ENCODE data around the gene MOB1A. TPM values are rescaled to one million over a fixed set of nuclear protein-coding genes. Genes with fewer than 3 reads are reported as not detected.

Gene MOB1A
- total and polyA plus RNA-seq, 2 of the 8 experiments (the other 6 are each of a cell fraction or from before 2014, with no cell fraction given), result 21.6 to 91.7 TPM

DNA sequence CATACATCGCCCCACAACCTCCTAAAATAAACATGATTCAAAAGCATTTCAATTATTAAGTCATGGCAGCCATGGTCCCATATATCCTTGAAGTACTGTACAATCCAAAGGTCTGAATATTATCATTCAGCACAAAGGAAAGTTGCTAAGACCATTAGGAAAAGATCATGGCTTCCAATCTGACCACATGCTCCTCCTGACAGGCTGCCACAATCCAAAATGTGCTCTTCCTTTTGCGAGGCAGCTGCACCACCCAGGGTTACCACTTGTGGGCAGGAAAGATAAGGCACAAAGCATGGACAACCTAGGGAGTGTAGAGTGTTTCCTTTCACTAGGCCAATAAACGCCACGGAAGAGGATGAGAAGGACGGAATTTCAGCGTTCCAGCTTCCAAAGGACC lies 36.3 kb downstream of the MOB1A start:
- Histone ChIP-seq H3K27me3 (replicated peaks in 1 of 4; ENCODE audit: control insufficient read depth in 3 of 4, extremely low read depth in 1 of 4, insufficient read depth in 3 of 4, low read length in 3 of 4) (no peaks in the 10 kb centered on the region), H2BK120ac (replicated peaks; ENCODE audit: low read depth, low read length) (no peak overlapping the region), H3K9me3 (ENCODE audit: insufficient read depth in 2 of 2, low read depth in 1 of 2, low read length in 1 of 2) (no peaks in the 10 kb centered on the region), H4K91ac (replicated peaks; ENCODE audit: insufficient read length, low read length) (no peak overlapping the region), H4K8ac (ENCODE audit: extremely low read depth, insufficient read depth, low read length) (no peak overlapping the region), H3K27ac (ENCODE audit: low read depth, low read length) (no peak overlapping the region), H3K36me3 (ENCODE audit: control insufficient read depth in 2 of 4, insufficient read depth in 4 of 4, low read length in 3 of 4) (peaks cover 0 to 16% (median 0%) of the 10 kb centered on the region in 4 experiments; a peak in 2 of 8 replicates), H3K18ac (ENCODE audit: extremely low read depth, low read length) (no peak overlapping the region), H3K23ac (ENCODE audit: insufficient read length) (no peak overlapping the region), H2BK20ac (ENCODE audit: low read length) (no peak overlapping the region), H2AK5ac (ENCODE audit: low read depth, low read length) (no peak overlapping the region), H3K56ac (replicated peaks; ENCODE audit: insufficient read length, low read depth, low read length) (no peak overlapping the region), H3K9ac (replicated peaks in 1 of 4; ENCODE audit: extremely low read depth in 1 of 4, low read depth in 3 of 4, low read length in 3 of 4) (no peak overlapping the region), H4K20me1 (replicated peaks in 1 of 2; ENCODE audit: control insufficient read depth in 1 of 2, insufficient read depth in 2 of 2, low read length in 2 of 2) (peaks cover 5 to 10% of the 10 kb centered on the region in 2 experiments), H4K5ac (ENCODE audit: insufficient read length, low read depth, low read length) (no peak overlapping the region), H3K4me3 (ENCODE audit: extremely low read depth in 1 of 4, insufficient read depth in 2 of 4, low read depth in 3 of 4, low read length in 4 of 4) (no peak overlapping the region), H3K23me2 (ENCODE audit: low read depth, low read length) (peaks cover 7% of the 10 kb centered on the region; the same call in 1 of the 2 replicates), H3K79me1 (ENCODE audit: low read depth, low read length) (peaks cover 5% of the 10 kb centered on the region), H2BK15ac (ENCODE audit: low read length) (no peak overlapping the region), H2AFZ (ENCODE audit: low read length) (no peak overlapping the region), H2BK5ac (ENCODE audit: low read depth, low read length) (no peak overlapping the region), H3K14ac (ENCODE audit: insufficient read length) (no peak overlapping the region), H3K4me2 (ENCODE audit: insufficient read depth in 1 of 2, low read depth in 2 of 2, low read length in 2 of 2) (no peak overlapping the region), H3K4me1 (replicated peaks in 1 of 4; ENCODE audit: control insufficient read depth in 3 of 4, insufficient read depth in 4 of 4, low read length in 3 of 4) (peaks cover 0 to 5% (median 2%) of the 10 kb centered on the region in 4 experiments; a peak in 3 of 7 replicates), H3K79me2 (ENCODE audit: control insufficient read depth in 1 of 2, insufficient read depth in 2 of 2, low read length in 2 of 2) (peaks cover 0 to 10% of the 10 kb centered on the region in 2 experiments; a peak in 2 of 4 replicates), H3K4ac (replicated peaks; ENCODE audit: insufficient read length, low read depth, low read length) (no peak overlapping the region), H2BK12ac (ENCODE audit: low read depth, low read length) (no peak overlapping the region)
- CTCF ChIA-PET (ENCODE audit: partially characterized antibody), result interaction anchor here (0.8 to 2.0 kb wide), 13 partner anchors 9 to 320 kb away, joined by 3 to 12 read pairs (median 3); partner anchors contain the start of gene MOB1A
- DNase-seq (ENCODE audit: low read depth in 1 of 2, low spot score in 2 of 2), result no peak
- POLR2A ChIA-PET (ENCODE audit: partially characterized antibody), result interaction anchor here (0.6 to 1.6 kb wide), 8 partner anchors 16 to 215 kb away, joined by 3 to 6 read pairs (median 3); partner anchors contain the start of gene DGUOK
- WGBS, 2 experiments (ENCODE audit: extremely low coverage in 1 of 2, insufficient coverage in 1 of 2, insufficient read length in 1 of 2, insufficient replicate concordance in 2 of 2, low coverage in 1 of 2, low lambda C conversion rate in 2 of 2, missing lambda C conversion rate in 1 of 2), result 85 to 100% methylated on average over 1 to 6 of the region's 6 CpGs
- peak; percentile 78 for FAIRE-seq
- TF ChIP-seq, protein P1, sequence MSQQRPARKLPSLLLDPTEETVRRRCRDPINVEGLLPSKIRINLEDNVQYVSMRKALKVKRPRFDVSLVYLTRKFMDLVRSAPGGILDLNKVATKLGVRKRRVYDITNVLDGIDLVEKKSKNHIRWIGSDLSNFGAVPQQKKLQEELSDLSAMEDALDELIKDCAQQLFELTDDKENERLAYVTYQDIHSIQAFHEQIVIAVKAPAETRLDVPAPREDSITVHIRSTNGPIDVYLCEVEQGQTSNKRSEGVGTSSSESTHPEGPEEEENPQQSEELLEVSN (IDR thresholded peaks at IDR 0.05), result no peak
- TF ChIP-seq, protein P2, sequence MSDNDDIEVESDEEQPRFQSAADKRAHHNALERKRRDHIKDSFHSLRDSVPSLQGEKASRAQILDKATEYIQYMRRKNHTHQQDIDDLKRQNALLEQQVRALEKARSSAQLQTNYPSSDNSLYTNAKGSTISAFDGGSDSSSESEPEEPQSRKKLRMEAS (IDR thresholded peaks at IDR 0.05), result peak; percentile 74
- TF ChIP-seq, protein P3, sequence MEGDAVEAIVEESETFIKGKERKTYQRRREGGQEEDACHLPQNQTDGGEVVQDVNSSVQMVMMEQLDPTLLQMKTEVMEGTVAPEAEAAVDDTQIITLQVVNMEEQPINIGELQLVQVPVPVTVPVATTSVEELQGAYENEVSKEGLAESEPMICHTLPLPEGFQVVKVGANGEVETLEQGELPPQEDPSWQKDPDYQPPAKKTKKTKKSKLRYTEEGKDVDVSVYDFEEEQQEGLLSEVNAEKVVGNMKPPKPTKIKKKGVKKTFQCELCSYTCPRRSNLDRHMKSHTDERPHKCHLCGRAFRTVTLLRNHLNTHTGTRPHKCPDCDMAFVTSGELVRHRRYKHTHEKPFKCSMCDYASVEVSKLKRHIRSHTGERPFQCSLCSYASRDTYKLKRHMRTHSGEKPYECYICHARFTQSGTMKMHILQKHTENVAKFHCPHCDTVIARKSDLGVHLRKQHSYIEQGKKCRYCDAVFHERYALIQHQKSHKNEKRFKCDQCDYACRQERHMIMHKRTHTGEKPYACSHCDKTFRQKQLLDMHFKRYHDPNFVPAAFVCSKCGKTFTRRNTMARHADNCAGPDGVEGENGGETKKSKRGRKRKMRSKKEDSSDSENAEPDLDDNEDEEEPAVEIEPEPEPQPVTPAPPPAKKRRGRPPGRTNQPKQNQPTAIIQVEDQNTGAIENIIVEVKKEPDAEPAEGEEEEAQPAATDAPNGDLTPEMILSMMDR (IDR thresholded peaks at IDR 0.05; ENCODE audit: control extremely low read depth in 1 of 3, insufficient read depth in 1 of 3, low read depth in 1 of 3, low read length in 3 of 3), result peak; percentile 44 to 72 (median 46)
- TF ChIP-seq RBBP5 (IDR thresholded peaks at IDR 0.05; ENCODE audit: borderline replicate concordance, low read depth, low read length) (no peak), SRF (IDR thresholded peaks at IDR 0.05; ENCODE audit: low read depth, low read length) (no peak), POLR2AphosphoS5 (IDR thresholded peaks at IDR 0.05; ENCODE audit: low read depth, low read length) (no peak), SIRT6 (IDR thresholded peaks at IDR 0.05; ENCODE audit: low read length) (no peak), YY1 (IDR thresholded peaks at IDR 0.05; ENCODE audit: low read depth, low read length) (0 out of 2 replicates have a peak, but pooled peaks have one; percentile 25)

All from H1 (cell line).